Hippocampal formation (tissue), 2 donors: ENCODE data around the gene CCNI2.

Experiments used
- DNase-seq, 2 donors: peaks; one replicate each; lab custom pipeline; 2025; lab: John Stamatoyannopoulos, UW

Gene CCNI2, protein sequence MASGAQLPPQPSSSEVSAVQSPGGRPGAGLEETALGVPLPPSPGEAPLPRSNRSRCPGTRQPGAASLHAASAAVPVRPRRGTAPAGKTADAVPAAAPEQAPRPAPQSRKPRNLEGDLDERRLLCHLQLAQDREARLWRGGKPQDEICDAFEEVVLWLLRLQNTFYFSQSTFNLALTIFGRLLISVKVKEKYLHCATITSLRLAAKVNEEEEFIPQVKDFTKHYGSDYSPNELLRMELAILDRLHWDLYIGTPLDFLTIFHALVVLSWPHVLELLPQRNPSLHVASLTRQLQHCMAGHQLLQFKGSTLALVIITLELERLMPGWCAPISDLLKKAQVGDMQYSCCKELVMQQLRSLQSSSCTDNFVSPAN

DNA sequence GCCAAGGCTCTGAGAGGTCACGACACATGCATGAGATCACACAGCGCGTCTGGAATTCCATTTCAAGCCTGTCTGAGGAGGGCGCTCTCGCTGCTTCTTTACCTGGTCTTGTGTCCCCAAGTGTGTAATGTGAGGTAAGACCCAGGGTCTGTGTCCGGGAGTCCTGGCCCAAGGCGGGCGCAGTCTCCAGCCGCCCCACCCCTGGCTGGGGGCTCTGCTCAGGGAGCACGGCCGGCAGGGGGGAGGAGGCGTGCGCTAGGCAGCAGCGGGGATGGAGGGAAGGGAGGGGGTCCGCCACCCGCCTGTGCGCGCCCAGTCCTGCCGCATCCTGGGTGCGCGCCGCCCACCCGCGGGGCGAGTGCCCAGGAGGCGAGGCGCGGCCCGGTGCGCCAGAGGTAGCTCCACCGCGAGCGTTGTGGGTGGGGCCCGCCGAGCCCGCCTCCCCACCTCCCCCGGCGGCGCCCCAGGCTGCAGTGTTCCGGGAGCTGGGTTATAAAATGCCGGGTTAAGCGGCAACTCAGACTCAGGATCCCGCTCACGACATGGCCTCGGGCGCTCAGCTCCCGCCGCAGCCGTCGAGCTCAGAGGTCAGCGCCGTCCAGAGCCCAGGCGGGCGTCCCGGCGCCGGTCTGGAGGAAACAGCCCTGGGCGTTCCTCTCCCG is at the start of gene CCNI2:
CCNI2 (plus strand) TSS at position 473 of the 662 bp plus-strand sequence; CDS start at position 543, 70 bp downstream.
- peak in 1 of 2 donors; percentile 10 for DNase-seq

- no peak for DNase-seq
Measured at GRCh38 chr5:132704875-132705274, 42.4 kb upstream of the CCNI2 start.

GRCh38 chr5:132708645-132709044 is 38.6 kb upstream of the CCNI2 start:
- no peak for DNase-seq

- no peak for DNase-seq
Measured at GRCh38 chr5:132714456-132715307, 32.5 kb upstream of the CCNI2 start.

DNA sequence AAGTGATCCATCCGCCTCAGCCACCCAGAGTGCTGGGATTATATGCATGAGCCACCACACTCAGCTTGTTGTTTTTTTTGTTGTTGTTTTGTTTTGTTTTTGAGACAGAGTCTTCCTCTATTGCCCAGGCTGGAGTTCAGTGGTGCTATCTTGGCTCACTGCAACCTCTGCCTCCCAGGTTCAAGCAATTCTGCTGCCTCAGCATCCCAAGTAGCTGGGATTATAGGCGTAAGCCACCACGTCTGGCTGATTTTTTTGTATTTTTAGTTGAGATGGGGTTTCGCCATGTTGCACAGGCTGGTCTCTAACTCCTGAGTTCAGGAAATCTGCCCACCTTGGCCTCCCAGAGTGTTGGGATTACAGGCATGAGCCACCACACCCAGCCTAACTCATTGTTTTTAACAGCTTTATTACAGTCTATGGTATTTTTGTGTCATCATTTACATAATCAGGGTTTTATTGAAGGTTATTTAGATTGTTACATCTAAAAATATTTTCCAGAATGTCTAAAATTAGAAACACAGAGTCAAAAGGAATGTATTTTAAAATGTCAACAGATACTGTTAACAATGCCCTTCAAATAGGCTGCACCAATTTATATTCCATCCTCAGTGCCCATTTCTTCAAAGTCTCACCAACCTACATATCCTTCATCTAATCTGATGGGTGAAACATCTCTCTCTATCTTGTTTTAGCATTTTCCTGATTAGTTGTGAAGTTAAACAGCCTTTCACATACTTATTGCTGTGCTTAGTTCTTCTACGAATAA is 28.5 kb upstream of the CCNI2 start:
- DNase-seq, result no peak

- no peak for DNase-seq
Measured at GRCh38 chr5:132725745-132726144, 21.5 kb upstream of the CCNI2 start.

- no peak for DNase-seq
Measured at GRCh38 chr5:132729896-132730295, 17.3 kb upstream of the CCNI2 start.

DNA sequence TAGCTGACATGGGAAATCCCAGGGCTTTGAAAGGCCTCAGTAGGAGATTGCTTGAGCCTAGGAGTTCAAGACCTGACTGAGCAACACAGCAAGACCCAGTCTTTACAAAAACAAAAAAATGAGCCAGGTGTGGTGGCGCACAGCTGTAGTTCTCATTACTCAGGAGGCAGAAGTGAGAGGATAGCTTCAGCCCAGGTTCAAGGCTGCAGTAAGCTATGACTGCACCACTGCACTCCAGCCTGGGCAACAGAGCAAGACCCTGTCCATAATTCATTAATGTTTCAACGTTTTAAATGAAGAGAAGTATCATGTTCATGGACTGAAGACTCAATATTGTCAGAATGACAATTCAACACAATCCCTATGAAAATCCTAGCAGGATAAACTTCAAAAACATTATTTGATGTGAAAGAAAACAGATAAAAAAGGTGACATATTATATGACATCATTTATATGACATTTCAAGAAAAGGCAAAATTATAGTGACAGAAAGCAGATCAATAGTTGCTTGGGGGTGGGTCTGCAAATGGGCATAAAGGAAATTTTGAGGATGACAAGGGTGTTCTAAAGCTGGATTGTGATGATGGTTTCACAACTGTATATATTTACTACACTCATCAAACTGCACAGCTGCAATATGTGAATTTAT is 13.6 kb upstream of the CCNI2 start:
- no peak for DNase-seq

DNA sequence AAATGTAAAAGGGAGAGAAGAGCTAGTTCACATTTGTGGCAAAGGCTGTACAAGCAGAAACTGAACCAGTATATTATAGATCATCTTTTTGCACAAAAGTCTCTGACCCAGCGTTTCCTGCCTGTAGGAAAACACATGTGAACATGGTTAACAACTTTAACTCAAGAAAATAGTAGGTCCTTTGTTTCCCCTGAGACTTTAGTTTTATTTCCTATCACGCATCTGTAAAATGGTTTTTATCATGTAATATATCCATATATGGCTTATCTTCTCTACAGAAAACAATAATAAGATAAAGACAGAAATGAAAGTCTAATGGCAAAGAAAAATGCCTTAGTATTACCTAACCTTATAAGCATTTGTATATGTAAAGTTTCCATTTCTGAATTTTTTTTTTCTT is 12.5 kb upstream of the CCNI2 start:
- no peak for DNase-seq

DNA sequence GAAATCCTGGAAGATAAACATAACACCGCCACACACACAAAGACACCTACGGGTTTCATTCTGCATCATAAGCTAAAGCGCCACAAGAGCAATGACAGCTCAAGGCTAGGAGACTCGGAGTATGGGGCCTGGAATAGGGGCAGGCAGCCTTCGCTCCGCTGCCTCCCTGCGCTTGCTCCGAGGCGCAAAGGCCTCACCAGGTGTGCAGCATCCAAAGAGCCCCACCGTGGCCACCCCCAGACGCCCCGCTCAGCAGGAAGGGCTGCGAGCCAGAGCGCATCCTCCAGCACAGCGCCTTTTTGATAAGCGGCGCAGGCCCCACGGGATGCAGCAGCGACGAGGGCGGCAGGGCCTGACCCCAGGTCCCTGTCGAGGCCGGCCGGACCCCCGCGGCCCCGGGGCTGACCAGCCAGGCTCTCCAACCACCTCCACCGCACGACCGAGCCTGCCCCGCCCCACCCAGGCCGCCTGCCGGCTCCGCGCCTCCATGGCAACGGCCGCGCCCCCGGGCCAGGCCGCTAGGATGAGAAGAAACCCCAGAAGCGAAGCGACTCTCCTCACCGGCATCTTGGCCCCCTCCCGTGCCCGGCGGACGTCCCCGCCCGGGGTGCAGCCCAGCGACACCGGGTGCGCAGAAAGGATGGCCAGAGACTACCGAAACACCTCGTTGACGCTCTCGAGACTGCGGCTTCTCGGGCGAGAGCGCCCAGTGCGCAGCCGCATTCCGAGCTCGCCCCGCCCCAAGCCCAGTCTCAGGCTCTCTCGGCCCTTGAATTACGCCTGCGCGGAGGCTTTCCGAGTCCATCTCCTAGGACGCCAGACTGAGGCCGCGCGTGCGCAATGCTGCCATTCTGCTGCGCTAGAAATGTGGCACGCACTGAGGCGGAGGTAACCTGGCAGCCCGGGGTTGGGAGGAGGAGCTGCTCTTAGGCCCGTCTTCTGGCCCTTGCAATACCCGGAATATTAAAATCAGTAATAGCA is 10.1 kb upstream of the CCNI2 start, which contains the start of gene KIF3A:
KIF3A (minus strand) TSS at position 694 of the 981 bp plus-strand sequence; CDS start at position 567, 127 bp downstream.
- peak; percentile 94 to 95 for DNase-seq

GRCh38 chr5:132737982-132738681 is 9.1 kb upstream of the CCNI2 start:
- no peak for DNase-seq

DNA sequence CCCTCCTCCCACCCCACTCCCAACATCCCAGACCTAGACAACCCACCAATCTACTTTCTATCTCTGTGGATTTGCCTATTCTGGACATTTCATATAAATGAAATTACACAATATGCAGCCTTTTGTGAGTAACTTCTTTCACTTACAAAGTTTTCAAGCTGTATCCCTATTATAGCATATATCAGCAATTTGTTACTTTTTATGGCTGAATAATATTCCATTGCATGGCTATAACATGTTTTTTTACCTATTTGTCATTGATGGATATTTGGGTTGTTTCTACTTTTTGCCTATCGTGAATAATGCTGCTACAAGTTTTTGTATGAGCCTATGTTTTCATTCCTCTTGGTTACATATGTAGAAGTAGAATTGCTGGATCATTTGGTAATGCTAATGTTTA is 8.0 kb upstream of the CCNI2 start:
- DNase-seq, result no peak

GRCh38 chr5:132742158-132742557 is 5.1 kb upstream of the CCNI2 start:
- no peak for DNase-seq

DNA sequence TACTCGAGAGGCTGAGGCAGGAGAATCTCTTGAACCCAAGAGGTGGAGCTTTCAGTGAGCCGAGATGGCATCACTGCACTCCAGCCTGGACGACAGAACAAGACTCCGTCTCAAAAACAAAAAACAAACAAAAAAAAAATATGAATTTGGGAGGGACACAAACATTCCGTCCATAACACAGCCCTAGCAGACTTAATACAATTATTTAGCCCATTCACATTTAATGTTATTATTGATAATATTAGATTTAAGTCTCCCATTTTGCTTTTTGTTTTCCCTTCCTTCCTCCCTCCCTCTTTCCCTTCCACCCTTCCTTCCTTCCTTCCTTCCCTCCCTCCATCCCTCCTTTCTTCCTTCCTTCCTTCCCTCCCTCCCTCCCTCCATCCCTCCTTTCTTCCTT is 4.6 kb upstream of the CCNI2 start:
- DNase-seq, result no peak

- DNase-seq, result no peak
Measured at GRCh38 chr5:132744659-132745058, 2.6 kb upstream of the CCNI2 start.

DNA sequence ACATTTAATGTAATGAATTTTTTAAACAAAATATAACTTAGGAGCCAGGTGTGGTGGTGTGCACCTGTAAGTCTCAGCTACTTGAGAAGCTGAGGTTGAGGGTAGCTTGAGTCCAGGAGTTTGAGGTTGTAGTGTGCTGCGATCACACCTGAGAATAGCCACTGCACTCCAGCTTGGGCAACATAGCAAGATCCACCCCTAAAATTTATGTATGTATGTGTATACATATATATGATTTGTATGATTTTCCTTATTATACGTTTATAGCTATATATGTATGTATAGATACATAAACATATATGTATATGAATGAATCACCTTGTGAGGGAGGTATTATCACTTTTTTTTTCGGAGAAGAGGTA is 653 bp upstream of the CCNI2 start:
- no peak for DNase-seq

- no peak for DNase-seq
Measured at GRCh38 chr5:132747616-132748440, 602 bp downstream of the CCNI2 start.

DNA sequence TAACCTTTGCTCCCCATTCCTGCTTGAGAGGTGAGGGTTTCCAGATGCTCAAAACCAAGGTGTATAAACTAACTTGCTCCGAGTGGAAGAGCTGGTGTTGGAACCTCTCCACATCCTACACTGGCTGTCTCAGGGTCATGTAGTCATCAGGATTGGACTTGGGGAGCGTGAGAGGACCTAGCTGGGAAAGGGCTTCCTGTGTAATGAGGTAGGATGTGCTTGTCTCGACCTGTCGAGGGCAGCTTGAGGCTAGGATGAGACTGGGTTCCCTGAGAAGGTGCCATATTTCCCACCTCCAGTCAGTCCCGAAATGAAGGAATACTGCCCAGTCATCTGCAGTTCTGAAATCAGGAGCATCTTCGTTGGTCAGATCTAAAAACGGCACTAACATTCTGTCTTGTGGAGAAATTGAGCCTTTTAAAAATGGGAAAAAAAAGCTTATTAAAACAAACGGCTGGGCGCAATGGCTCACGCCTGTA is 1.3 kb downstream of the CCNI2 start:
- DNase-seq, result no peak
